Measurements from ENCODE around the gene TMCO6.

TMCO6 gene

GRCh38 chr5:140690376-140690932 lies 51.2 kb downstream of the TMCO6 start:
- TF ChIP-seq CTCF (IDR thresholded peaks at IDR 0.05; ENCODE audit: low read depth, low read length), result no peak
- Histone ChIP-seq H3K9me3 (ENCODE audit: severe bottlenecking) (no peaks in the 10 kb centered on the region), H3K27me3 (ENCODE audit: insufficient read depth, low read depth, severe bottlenecking) (no peaks in the 10 kb centered on the region), H3K27ac (peak overlapping the region; percentile 89), H3K4me3 (ENCODE audit: low read depth, low read length) (peak overlapping the region; percentile 79), H3K36me3 (peaks cover 52% of the 10 kb centered on the region)
- DNase-seq, result no peak

GRCh38 chr5:140690941-140691924 lies 52.0 kb downstream of the TMCO6 start, which contains the start of the genes HARS1 and HARS2:
HARS1 (minus strand) TSS chr5:140691370; CDS start chr5:140691304, 66 bp downstream.
HARS2 (plus strand) TSS chr5:140691455; CDS start chr5:140691649, 194 bp downstream.
- Histone ChIP-seq H3K9me3 (ENCODE audit: severe bottlenecking) (no peaks in the 10 kb centered on the region), H3K27me3 (ENCODE audit: insufficient read depth, low read depth, severe bottlenecking) (no peaks in the 10 kb centered on the region), H3K4me3 (ENCODE audit: low read depth, low read length) (peak within 1 kb of the TSS; percentile 79), H3K27ac (peak within 1 kb of the TSS; percentile 89), H3K36me3 (peaks cover 59% of the 10 kb centered on the region)
- peak; percentile 95 for DNase-seq
- TF ChIP-seq CTCF (IDR thresholded peaks at IDR 0.05; ENCODE audit: low read depth, low read length), result no peak

GRCh38 chr5:140694276-140694675 lies 55.0 kb downstream of the TMCO6 start:
- no peak for DNase-seq
- Histone ChIP-seq H3K4me3 (ENCODE audit: low read depth, low read length) (no peak overlapping the region), H3K27me3 (ENCODE audit: insufficient read depth, low read depth, severe bottlenecking) (no peaks in the 10 kb centered on the region), H3K9me3 (ENCODE audit: severe bottlenecking) (no peaks in the 10 kb centered on the region), H3K36me3 (peaks cover 66% of the 10 kb centered on the region), H3K27ac (no peak overlapping the region)
- no peak for TF ChIP-seq CTCF (IDR thresholded peaks at IDR 0.05; ENCODE audit: low read depth, low read length)

Measured in WERI-Rb-1 (cell line).